ENCODE results near the gene ADPRS. TPM values are rescaled to one million over a fixed set of nuclear protein-coding genes. Genes with fewer than 3 reads are reported as not detected.

Gene ADPRS, protein sequence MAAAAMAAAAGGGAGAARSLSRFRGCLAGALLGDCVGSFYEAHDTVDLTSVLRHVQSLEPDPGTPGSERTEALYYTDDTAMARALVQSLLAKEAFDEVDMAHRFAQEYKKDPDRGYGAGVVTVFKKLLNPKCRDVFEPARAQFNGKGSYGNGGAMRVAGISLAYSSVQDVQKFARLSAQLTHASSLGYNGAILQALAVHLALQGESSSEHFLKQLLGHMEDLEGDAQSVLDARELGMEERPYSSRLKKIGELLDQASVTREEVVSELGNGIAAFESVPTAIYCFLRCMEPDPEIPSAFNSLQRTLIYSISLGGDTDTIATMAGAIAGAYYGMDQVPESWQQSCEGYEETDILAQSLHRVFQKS
- total RNA-seq, result 28.4 and 30.0 TPM in 2 replicates
- long read RNA-seq, transcript ADPRHL2-201 (6 exons, 1,668 nt), result major isoform, 102 of 114 reads
- long read RNA-seq, partial matches to known transcripts, result 5 of 114 reads
- long read RNA-seq, other reads (novel, unspliced or antisense), result 7 of 114 reads

GRCh38 chr1:36088577-36089392 lies at the start of gene ADPRS:
Gene ADPRS (plus strand): TSS chr1:36088892. CDS start chr1:36088905, 13 bp downstream.
- Mint-ChIP-seq H3K4me3 (ENCODE audit: low read depth) (peak within 1 kb of the TSS; percentile 89), H3K9me3 (ENCODE audit: low read depth) (no peaks in the 10 kb centered on the region), H3K27me3 (no peaks in the 10 kb centered on the region), H3K36me3 (ENCODE audit: insufficient read depth) (peaks cover 1% of the 10 kb centered on the region), H3K4me1 (ENCODE audit: low read depth) (peaks cover 16% of the 10 kb centered on the region), H3K27ac (peak within 1 kb of the TSS; percentile 93)
- TF ChIP-seq, protein P1, sequence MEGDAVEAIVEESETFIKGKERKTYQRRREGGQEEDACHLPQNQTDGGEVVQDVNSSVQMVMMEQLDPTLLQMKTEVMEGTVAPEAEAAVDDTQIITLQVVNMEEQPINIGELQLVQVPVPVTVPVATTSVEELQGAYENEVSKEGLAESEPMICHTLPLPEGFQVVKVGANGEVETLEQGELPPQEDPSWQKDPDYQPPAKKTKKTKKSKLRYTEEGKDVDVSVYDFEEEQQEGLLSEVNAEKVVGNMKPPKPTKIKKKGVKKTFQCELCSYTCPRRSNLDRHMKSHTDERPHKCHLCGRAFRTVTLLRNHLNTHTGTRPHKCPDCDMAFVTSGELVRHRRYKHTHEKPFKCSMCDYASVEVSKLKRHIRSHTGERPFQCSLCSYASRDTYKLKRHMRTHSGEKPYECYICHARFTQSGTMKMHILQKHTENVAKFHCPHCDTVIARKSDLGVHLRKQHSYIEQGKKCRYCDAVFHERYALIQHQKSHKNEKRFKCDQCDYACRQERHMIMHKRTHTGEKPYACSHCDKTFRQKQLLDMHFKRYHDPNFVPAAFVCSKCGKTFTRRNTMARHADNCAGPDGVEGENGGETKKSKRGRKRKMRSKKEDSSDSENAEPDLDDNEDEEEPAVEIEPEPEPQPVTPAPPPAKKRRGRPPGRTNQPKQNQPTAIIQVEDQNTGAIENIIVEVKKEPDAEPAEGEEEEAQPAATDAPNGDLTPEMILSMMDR (IDR thresholded peaks at IDR 0.05; ENCODE audit: unreplicated experiment), result peak; percentile 100
- peak; percentile 79 for DNase-seq (ENCODE audit: low spot score, unreplicated experiment)

DNA sequence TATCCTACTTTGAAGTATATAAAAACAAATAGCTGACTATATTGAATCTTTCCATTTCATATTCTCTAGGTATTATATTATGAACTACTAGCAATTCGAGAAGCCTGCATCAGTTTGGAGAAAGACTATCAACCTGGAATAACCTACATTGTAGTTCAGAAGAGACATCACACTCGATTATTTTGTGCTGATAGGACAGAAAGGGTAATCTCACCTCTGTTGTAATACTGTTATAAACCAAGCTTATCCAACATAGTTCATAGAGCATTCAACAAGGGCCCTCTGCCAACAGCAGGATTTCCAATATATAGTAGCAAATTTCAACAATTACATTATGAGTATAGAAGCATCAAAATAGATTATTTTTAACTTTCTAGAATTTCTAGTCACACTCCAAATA lies 48.5 kb upstream of the ADPRS start:
- H3K4me1 Mint-ChIP-seq (ENCODE audit: low read depth), result no peaks in the 10 kb centered on the region
- DNase-seq (ENCODE audit: low spot score, unreplicated experiment), result no peak
- TF ChIP-seq, protein P1 (IDR thresholded peaks at IDR 0.05; ENCODE audit: unreplicated experiment), result no peak
- H3K9me3 Mint-ChIP-seq (ENCODE audit: low read depth), result no peaks in the 10 kb centered on the region
- no peak overlapping the region for H3K4me3 Mint-ChIP-seq (ENCODE audit: low read depth)
- H3K27ac Mint-ChIP-seq, result no peak overlapping the region
- peaks cover 24% of the 10 kb centered on the region for H3K36me3 Mint-ChIP-seq (ENCODE audit: insufficient read depth)
- H3K27me3 Mint-ChIP-seq, result no peaks in the 10 kb centered on the region

- Mint-ChIP-seq H3K4me1 (ENCODE audit: low read depth) (no peaks in the 10 kb centered on the region), H3K27ac (no peak overlapping the region), H3K9me3 (ENCODE audit: low read depth) (peaks cover 3% of the 10 kb centered on the region), H3K4me3 (ENCODE audit: low read depth) (no peak overlapping the region), H3K36me3 (ENCODE audit: insufficient read depth) (peaks cover 26% of the 10 kb centered on the region), H3K27me3 (no peaks in the 10 kb centered on the region)
- TF ChIP-seq, protein P1 (IDR thresholded peaks at IDR 0.05; ENCODE audit: unreplicated experiment), result no peak
- no peak for DNase-seq (ENCODE audit: low spot score, unreplicated experiment)
Observed at GRCh38 chr1:36051821-36052220, 36.9 kb upstream of the ADPRS start.

GRCh38 chr1:36053978-36054377 lies 34.7 kb upstream of the ADPRS start:
- no peak for DNase-seq (ENCODE audit: low spot score, unreplicated experiment)
- Mint-ChIP-seq H3K36me3 (ENCODE audit: insufficient read depth) (peaks cover 10% of the 10 kb centered on the region), H3K4me1 (ENCODE audit: low read depth) (no peaks in the 10 kb centered on the region), H3K9me3 (ENCODE audit: low read depth) (no peaks in the 10 kb centered on the region), H3K27ac (no peak overlapping the region), H3K27me3 (no peaks in the 10 kb centered on the region), H3K4me3 (ENCODE audit: low read depth) (no peak overlapping the region)
- TF ChIP-seq, protein P1 (IDR thresholded peaks at IDR 0.05; ENCODE audit: unreplicated experiment), result no peak

DNA sequence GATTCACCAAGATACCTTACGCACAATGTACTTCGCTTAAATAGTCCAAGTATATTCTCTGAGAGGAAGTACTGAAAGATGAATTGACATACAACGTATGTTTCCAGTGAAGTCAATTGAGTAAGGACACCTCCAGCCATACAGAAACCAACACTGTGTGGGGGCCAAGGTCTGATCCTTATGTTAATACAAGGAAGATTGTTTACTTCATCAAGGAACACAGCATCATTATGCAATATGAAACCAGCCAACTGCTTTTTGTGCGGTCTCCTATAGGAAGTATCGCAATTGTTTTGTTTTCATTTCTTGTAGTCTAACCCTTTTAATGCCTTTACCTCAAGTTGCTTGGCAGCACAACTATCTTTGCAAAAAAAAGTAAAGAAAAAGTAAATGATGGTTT lies 33.0 kb upstream of the ADPRS start:
- TF ChIP-seq, protein P1 (IDR thresholded peaks at IDR 0.05; ENCODE audit: unreplicated experiment), result no peak
- no peak overlapping the region for H3K27ac Mint-ChIP-seq
- H3K9me3 Mint-ChIP-seq (ENCODE audit: low read depth), result no peaks in the 10 kb centered on the region
- peaks cover 5% of the 10 kb centered on the region for H3K36me3 Mint-ChIP-seq (ENCODE audit: insufficient read depth)
- no peak overlapping the region for H3K4me3 Mint-ChIP-seq (ENCODE audit: low read depth)
- no peak for DNase-seq (ENCODE audit: low spot score, unreplicated experiment)
- H3K27me3 Mint-ChIP-seq, result no peaks in the 10 kb centered on the region
- H3K4me1 Mint-ChIP-seq (ENCODE audit: low read depth), result no peaks in the 10 kb centered on the region
